DLD1 (cell line): ENCODE measurements around the gene UBAC1.
"Not testable (repeated sequence)": the region's sequence is repeated elsewhere in the genome, so short reads cannot be mapped to it uniquely, and the experiment has no call there.

Experiments used
- in situ Hi-C: cut with HindIII; loops from 2 replicates; pipeline ENCODE4 v1.10.0; 2017; ENCODE audit warnings: low sequenced_read_pairs

Gene UBAC1

DNA sequence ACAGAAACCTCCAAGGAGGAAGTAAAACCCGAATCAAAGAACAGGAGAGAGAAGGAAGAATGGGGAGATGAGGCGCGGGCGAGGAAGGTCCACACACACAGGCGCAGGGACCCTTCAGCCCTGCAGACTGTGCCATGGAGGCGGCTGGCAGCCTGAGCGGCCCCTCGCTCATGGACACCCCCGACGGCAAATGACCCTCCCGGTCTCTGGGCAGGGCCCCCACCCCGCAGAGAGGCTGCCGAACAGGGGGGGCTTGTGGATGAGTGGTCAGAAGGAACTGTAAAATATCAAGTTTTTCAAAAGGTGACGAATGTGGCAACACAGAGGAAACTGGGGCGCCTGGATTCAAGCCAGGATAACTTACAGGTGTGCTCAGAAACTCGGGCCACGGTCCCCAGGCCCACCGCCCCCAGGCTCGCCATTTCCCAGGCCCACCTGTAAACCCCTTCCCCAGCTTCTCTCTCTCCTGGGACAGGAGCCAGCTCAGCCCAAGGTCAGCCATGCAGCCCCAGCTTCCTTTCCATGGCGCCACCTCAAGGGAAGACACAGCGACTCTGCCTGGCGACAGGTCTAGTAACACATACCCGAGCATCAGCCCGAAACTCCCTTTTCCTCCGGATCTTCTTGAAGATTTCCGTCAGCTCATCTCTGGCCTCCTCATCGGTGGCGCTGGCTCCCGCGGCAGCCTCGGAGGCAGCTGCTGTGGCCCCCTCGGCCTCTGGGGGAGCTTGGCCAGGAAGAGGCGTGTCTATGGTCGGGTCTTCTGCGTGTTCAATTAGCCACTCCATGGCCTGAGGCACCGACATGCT is 16.5 kb downstream of the UBAC1 start:
- in situ Hi-C loops = no loop called here

- in situ Hi-C loops = not testable (repeated sequence)
Measured at GRCh38 chr9:135943604-135944003, 17.6 kb downstream of the UBAC1 start.

- in situ Hi-C loops = no loop called here
Measured at GRCh38 chr9:135941288-135941995, 19.7 kb downstream of the UBAC1 start.

GRCh38 chr9:135939351-135940265 is 21.6 kb downstream of the UBAC1 start:
- in situ Hi-C loops = no loop called here

DNA sequence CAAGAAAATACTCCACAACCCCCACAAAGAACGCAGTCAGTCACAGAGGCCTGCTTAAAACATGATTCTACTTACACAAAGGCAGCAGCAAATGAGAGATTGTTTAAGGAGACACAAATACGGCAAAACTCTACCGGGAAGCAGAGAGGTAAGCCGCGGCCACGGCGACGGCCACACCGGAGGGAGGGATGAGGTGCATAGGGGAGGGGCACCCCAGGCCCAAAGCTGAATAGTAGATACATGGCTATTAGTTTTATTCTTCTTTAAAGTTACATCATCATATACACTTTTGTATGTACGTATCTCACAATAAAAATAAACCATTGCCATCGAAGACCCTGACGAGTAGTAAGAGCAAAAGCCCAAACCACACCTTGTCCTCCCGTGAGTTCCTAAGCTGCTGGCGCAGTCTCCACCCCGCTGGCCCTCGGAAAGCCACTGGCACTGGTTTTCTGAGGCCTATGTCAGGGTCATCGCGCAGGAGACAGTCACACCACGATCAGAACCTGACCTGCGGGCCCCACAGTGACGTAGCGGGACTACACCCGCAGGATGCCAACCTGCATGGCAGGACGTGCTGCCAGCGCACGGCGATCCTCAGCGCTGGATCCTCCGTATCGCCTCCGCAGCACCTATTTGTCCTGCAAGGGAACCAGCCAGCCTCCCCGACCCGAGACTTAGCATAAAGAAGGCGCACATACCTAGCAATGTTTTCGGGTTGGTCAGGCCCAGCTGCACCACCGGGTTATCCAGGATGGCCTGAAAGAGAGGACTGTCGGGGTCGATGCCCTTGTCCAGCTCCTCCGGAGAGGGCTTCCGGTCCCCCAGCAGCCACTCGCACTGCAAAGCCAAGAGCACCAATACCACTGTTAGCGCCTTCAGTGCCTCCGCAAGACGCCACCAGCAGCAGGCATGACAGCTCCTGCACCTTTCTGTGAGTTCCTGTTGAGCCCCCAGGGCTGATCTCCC is 23.4 kb downstream of the UBAC1 start:
- in situ Hi-C loops = no loop called here

GRCh38 chr9:135933114-135933513 is 28.1 kb downstream of the UBAC1 start:
- in situ Hi-C loops = no loop called here

GRCh38 chr9:135932656-135933055 is 28.5 kb downstream of the UBAC1 start:
- in situ Hi-C loops = no loop called here

DNA sequence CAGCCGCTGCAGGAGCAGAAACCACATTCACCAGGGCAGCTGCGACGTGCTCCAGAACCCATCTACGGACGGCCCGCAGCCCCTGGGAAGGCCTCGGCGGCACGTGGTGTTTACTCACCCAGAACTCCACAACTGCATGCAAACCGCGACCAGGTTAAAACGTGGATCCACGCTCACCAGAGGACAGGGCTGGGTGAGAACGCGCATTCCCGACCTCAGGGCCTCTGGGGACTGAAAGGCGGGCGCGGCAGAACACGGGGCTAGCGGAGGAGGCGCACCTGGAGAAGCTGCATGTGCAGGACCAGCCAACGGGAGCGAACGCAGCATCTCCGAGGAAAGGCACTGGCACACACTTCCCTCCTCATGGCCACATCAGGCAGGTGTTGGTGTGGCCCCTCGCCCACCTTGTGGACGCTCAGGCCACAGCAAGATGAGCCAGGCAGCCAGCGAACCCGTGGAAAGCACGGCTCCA is 29.8 kb downstream of the UBAC1 start:
- in situ Hi-C loops = no loop called here

GRCh38 chr9:135930446-135931345 is 30.5 kb downstream of the UBAC1 start:
- in situ Hi-C loops = no loop called here

DNA sequence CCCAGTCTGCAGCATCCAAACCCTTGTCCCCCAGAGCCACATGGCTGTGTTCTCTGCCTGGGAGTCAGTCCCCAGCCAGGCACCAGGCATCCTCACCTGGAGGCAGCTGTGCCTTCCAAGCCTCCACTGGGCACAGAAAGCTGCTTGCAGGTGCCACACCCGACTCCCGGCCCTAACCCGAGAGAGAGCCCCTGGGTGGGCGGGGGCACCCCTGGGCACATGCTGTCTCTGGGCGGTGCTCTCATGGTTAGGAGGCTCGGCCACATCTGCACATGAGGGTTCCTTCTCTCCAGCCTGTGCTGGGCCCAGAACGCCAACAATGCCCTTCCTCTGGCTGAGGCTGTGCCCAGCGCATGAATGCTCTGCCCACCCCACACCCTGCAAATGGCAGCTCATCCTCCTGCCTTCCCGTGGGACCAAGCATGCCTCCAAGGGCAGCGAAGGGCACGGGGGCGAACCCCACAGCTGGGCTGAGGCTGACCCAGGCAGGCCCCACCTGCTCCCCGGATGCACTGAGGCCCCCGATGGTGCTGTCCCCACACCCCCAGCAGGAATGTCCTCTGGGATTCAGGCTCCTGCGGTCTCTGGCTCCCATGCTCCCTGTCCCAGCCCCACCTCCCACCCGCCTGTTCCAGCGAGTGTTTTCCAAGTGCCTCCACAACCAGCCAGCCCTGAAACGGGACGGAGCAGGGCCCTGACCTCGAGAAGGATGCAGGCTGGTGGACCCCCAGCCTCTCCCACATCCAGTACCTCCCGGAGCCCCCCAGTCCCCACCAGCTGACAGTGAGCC is 31.3 kb downstream of the UBAC1 start:
- in situ Hi-C loops = no loop called here

- in situ Hi-C loops = no loop called here
Measured at GRCh38 chr9:135928731-135929655, 32.2 kb downstream of the UBAC1 start.

DNA sequence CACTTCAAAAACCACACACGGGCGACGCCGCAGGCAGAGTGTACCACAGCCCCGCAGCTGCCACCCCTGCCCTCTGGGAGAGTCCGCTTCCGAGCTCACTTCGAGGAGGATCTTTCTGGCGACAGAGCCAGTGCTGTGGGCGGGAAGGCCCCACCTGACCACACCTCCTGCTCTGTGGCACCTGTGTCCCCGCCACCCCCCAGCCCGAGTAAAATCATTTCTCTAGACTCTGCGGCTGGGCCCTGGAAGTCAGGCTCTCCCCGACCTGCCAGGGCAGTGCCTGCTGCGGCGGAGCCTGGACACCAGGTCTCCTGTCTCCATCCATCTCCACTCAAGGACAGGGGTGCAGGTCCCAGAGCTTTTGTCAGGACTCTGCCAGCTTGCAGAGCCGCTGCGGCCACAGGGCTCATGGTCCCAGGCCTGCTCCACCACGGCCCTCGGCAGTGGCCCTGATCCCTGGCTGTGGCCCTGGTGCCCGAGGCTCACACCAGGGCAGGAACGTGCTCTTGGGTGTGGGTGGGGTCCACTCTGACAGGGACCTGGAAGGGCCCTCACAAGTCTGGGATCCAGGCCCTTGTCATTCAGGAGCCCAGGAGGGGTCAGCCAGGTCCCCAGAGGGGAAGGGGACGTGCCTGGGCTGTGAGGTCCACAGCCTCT is 33.0 kb downstream of the UBAC1 start:
- in situ Hi-C loops = no loop called here

- in situ Hi-C loops = no loop called here
Measured at GRCh38 chr9:135927195-135928013, 33.8 kb downstream of the UBAC1 start.

DNA sequence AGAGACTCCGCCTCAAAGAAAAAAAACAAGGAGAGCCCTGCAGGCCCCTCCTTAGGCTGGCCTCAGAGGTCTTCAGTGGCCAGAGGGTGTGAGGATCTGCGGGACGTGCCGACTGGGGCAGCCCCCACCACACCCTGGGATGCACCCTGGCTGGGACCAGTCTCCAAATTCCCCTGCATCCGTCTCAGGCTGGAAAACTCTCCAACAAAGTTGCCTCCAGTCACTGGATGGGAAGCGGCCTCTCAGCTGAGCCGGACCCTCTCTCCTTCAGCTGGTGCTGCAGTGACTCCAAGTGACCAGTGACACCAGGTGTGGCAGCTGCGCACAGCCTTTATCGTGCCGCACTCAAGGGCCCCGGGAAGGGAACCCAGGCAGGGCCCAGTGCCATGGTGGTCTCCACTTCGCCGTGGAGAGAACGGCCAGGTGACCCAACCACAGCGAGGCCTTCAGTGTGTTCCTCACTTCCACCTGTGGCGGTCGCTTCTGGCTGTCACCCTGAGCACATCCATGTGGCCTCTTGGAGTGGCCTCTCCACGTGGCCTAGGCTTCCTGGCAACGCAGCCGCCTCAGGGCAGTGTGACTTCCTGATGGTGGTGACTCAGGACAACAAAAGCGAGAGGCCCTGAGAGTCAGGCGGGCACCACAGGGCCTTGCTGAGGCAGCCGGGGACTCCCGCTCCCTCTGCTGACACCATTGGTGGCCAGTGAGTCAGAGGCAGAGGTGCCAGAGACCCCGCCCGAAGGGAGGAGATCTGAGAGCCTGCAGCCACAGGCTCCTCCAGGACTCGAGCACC is 34.6 kb downstream of the UBAC1 start:
- in situ Hi-C loops = no loop called here
